GM19455 (cell line): Measurements from ENCODE around the gene MTCH1.

Source experiments
- ATAC-seq: cut with Tn5 transposase; IDR thresholded peaks from one replicate; pipeline ENCODE4 v1.9.1; 2021; ENCODE audit not compliant: unreplicated experiment

MTCH1 gene

GRCh38 chr6:36929152-36929551 lies 56.8 kb downstream of the MTCH1 start:
- ATAC-seq, result no peak

GRCh38 chr6:36928547-36928918 lies 57.5 kb downstream of the MTCH1 start:
- no peak for ATAC-seq

- no peak for ATAC-seq
Measured at GRCh38 chr6:36927691-36928546, 58.1 kb downstream of the MTCH1 start.

GRCh38 chr6:36926708-36927513 lies 59.1 kb downstream of the MTCH1 start:
- ATAC-seq, result no peak

- ATAC-seq, result no peak
Measured at GRCh38 chr6:36925809-36926208, 60.2 kb downstream of the MTCH1 start.

GRCh38 chr6:36924778-36925374 lies 61.1 kb downstream of the MTCH1 start:
- ATAC-seq, result no peak

- ATAC-seq, result no peak
Measured at GRCh38 chr6:36924131-36924530, 61.9 kb downstream of the MTCH1 start.

- ATAC-seq, result no peak
Measured at GRCh38 chr6:36920546-36920945, 65.5 kb downstream of the MTCH1 start.

GRCh38 chr6:36920049-36920448 lies 65.9 kb downstream of the MTCH1 start:
- no peak for ATAC-seq
